Neuron (in vitro differentiated cells): ENCODE measurements around the gene COPB1.

Source experiments
- H2AFZ ChIP-seq: one replicate; pipeline ENCODE4 v1.6.1; 2013; ENCODE audit warnings: low read depth, mild to moderate bottlenecking, inconsistent platforms, low read length, moderate library complexity
- H3K27me3 ChIP-seq: one replicate; pipeline ENCODE4 v1.6.1; 2013; ENCODE audit warnings: low read length; ENCODE audit not compliant: insufficient read depth
- H3K36me3 ChIP-seq: one replicate; pipeline ENCODE4 v1.6.1; 2013; ENCODE audit warnings: low read length; ENCODE audit not compliant: insufficient read depth
- H3K4me1 ChIP-seq: one replicate; pipeline ENCODE4 v1.6.1; 2013; ENCODE audit warnings: low read length; ENCODE audit not compliant: insufficient read depth
- H3K4me3 ChIP-seq: 2 replicates; pipeline ENCODE4 v1.5.1; 2013; ENCODE audit warnings: mild to moderate bottlenecking, low read length, moderate library complexity
- H3K9me3 ChIP-seq: one replicate; pipeline ENCODE4 v1.6.1; 2013; ENCODE audit warnings: low read length

The COPB1 gene, protein sequence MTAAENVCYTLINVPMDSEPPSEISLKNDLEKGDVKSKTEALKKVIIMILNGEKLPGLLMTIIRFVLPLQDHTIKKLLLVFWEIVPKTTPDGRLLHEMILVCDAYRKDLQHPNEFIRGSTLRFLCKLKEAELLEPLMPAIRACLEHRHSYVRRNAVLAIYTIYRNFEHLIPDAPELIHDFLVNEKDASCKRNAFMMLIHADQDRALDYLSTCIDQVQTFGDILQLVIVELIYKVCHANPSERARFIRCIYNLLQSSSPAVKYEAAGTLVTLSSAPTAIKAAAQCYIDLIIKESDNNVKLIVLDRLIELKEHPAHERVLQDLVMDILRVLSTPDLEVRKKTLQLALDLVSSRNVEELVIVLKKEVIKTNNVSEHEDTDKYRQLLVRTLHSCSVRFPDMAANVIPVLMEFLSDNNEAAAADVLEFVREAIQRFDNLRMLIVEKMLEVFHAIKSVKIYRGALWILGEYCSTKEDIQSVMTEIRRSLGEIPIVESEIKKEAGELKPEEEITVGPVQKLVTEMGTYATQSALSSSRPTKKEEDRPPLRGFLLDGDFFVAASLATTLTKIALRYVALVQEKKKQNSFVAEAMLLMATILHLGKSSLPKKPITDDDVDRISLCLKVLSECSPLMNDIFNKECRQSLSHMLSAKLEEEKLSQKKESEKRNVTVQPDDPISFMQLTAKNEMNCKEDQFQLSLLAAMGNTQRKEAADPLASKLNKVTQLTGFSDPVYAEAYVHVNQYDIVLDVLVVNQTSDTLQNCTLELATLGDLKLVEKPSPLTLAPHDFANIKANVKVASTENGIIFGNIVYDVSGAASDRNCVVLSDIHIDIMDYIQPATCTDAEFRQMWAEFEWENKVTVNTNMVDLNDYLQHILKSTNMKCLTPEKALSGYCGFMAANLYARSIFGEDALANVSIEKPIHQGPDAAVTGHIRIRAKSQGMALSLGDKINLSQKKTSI

GRCh38 chr11:14499560-14500180 lies at the start of gene COPB1:
Gene COPB1 (minus strand): TSS chr11:14499811. CDS start chr11:14498928, 883 bp downstream.
- Histone ChIP-seq H3K27me3 (no peaks in the 10 kb centered on the region), H3K36me3 (peaks cover 42% of the 10 kb centered on the region), H3K9me3 (peaks cover 2% of the 10 kb centered on the region), H3K4me1 (peaks cover 5% of the 10 kb centered on the region), H3K4me3 (peak within 1 kb of the TSS; percentile 82), H2AFZ (peak within 1 kb of the TSS; percentile 79)

DNA sequence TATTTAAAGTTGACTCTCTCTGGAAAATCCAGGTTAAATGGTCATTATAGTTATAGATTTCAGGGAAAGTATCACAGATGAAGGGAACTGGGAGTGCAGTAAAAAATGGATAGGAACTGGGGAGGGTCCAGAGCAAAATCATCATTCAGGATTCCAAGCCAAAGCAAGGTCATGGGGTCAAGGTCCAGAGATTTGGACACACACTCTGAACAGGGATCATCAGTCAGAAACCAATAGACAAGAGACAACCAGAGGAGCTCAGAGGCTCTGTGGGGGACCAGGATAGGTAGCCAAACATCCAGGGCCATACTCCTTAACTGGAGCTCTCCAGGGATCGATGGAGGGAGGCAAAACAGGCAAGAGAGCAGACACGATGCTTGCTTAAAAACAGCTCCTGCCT lies 47.8 kb upstream of the COPB1 start:
- Histone ChIP-seq H3K36me3 (no peaks in the 10 kb centered on the region), H3K27me3 (no peaks in the 10 kb centered on the region), H3K4me1 (peaks cover 2% of the 10 kb centered on the region), H2AFZ (no peak overlapping the region), H3K4me3 (no peak overlapping the region), H3K9me3 (no peaks in the 10 kb centered on the region)

DNA sequence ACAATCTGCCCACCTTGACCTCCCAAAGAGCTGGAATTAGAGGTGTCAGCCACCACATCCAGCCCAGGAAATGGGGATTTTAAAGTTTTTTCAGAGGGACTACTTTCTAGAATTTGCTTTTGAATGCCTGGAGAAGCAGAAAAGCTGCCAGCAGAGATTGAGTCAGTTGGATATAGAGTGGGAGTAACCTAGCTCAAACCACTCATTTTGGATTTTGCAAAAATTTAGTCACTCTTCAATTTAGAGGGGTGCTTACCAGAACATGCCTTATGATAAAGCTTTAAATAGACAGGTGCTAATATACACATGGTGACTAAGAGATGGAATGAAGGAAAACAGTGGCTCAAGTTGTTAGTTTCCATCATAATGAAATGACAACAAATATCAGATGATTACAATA lies 47.1 kb upstream of the COPB1 start:
- Histone ChIP-seq H2AFZ (no peak overlapping the region), H3K9me3 (no peaks in the 10 kb centered on the region)

DNA sequence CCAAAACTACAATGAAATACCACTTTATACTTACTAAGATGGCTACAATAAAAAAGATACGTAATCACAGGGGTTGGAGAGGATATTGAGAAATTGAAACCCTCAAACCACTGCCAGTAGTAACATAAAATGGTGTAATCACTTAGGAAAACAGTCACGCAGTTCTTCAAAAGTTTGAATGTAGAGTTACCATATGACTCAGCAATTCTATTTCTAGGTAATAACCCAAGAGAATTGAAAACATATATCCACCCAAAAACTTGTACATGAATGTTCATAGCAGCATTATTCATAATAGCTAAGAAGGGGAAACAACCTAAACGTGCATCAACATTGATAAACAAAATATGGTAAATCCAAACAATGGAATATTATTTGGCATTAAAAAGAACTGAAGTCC lies 45.0 kb upstream of the COPB1 start:
- H3K27me3 ChIP-seq, result no peaks in the 10 kb centered on the region
- H3K4me3 ChIP-seq, result no peak overlapping the region
- no peaks in the 10 kb centered on the region for H3K9me3 ChIP-seq
- H2AFZ ChIP-seq, result no peak overlapping the region
- peaks cover 6% of the 10 kb centered on the region for H3K4me1 ChIP-seq
- no peaks in the 10 kb centered on the region for H3K36me3 ChIP-seq

More for the DNA sequence above, 47.1 kb upstream of the COPB1 start:
- H3K27me3 ChIP-seq, result no peaks in the 10 kb centered on the region
- H3K36me3 ChIP-seq, result no peaks in the 10 kb centered on the region
- peaks cover 6% of the 10 kb centered on the region for H3K4me1 ChIP-seq
- no peak overlapping the region for H3K4me3 ChIP-seq

- no peak overlapping the region for H2AFZ ChIP-seq
Measured at GRCh38 chr11:14543260-14543659, 43.6 kb upstream of the COPB1 start.

GRCh38 chr11:14542324-14542723 lies 42.7 kb upstream of the COPB1 start:
- no peak overlapping the region for H2AFZ ChIP-seq
- no peaks in the 10 kb centered on the region for H3K36me3 ChIP-seq
- H3K27me3 ChIP-seq, result no peaks in the 10 kb centered on the region
- no peak overlapping the region for H3K4me3 ChIP-seq
- no peaks in the 10 kb centered on the region for H3K9me3 ChIP-seq
- H3K4me1 ChIP-seq, result peaks cover 6% of the 10 kb centered on the region

More at GRCh38 chr11:14543260-14543659, 43.6 kb upstream of the COPB1 start:
- Histone ChIP-seq H3K9me3 (no peaks in the 10 kb centered on the region), H3K4me1 (peaks cover 6% of the 10 kb centered on the region), H3K36me3 (no peaks in the 10 kb centered on the region), H3K4me3 (no peak overlapping the region), H3K27me3 (no peaks in the 10 kb centered on the region)

- no peaks in the 10 kb centered on the region for H3K9me3 ChIP-seq
- H3K36me3 ChIP-seq, result no peaks in the 10 kb centered on the region
- H3K4me1 ChIP-seq, result peaks cover 6% of the 10 kb centered on the region
- H2AFZ ChIP-seq, result no peak overlapping the region
- no peak overlapping the region for H3K4me3 ChIP-seq
- no peaks in the 10 kb centered on the region for H3K27me3 ChIP-seq
Measured at GRCh38 chr11:14541192-14541947, 41.8 kb upstream of the COPB1 start.

- Histone ChIP-seq H3K4me3 (no peak overlapping the region), H2AFZ (no peak overlapping the region), H3K27me3 (no peaks in the 10 kb centered on the region), H3K36me3 (no peaks in the 10 kb centered on the region), H3K9me3 (no peaks in the 10 kb centered on the region), H3K4me1 (peaks cover 6% of the 10 kb centered on the region)
Measured at GRCh38 chr11:14539982-14540421, 40.4 kb upstream of the COPB1 start.

- no peak overlapping the region for H2AFZ ChIP-seq
- no peaks in the 10 kb centered on the region for H3K27me3 ChIP-seq
- no peaks in the 10 kb centered on the region for H3K36me3 ChIP-seq
- no peaks in the 10 kb centered on the region for H3K9me3 ChIP-seq
- H3K4me3 ChIP-seq, result no peak overlapping the region
- H3K4me1 ChIP-seq, result peaks cover 6% of the 10 kb centered on the region
Measured at GRCh38 chr11:14538926-14539554, 39.4 kb upstream of the COPB1 start.

DNA sequence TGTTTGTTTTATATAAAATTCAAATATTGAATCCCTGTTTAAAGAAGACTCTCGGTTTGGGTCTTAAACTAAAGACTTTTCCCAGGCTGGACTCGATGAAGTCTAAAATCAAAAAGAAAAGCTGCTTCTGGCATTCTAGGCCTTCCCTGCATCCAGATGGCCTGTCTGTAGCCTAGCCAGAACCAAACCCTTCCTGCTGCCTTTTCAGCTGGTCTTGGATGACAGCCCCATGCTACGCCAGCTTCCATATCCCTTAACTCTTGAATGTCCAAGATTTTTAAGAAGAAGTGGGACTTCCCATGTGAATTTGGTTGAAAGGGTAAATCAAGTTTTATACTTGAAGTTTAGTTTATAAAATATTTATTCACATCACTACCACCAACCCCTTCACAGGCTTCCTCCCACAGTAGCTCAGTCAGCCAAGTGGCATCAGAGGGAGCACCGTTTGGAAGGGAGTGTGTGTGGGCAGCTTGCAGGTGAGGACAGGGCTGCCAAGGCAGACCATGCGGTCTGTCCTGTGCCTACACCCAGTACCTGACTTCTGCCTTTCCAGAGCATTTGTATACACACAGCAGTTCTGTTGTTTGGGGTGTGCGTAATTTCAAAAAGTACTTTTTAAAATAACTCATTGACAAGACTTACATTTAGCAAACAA lies 38.8 kb upstream of the COPB1 start:
- no peaks in the 10 kb centered on the region for H3K9me3 ChIP-seq
- H3K4me3 ChIP-seq, result no peak overlapping the region
- H3K4me1 ChIP-seq, result peaks cover 6% of the 10 kb centered on the region
- no peak overlapping the region for H2AFZ ChIP-seq
- H3K27me3 ChIP-seq, result no peaks in the 10 kb centered on the region
- no peaks in the 10 kb centered on the region for H3K36me3 ChIP-seq

DNA sequence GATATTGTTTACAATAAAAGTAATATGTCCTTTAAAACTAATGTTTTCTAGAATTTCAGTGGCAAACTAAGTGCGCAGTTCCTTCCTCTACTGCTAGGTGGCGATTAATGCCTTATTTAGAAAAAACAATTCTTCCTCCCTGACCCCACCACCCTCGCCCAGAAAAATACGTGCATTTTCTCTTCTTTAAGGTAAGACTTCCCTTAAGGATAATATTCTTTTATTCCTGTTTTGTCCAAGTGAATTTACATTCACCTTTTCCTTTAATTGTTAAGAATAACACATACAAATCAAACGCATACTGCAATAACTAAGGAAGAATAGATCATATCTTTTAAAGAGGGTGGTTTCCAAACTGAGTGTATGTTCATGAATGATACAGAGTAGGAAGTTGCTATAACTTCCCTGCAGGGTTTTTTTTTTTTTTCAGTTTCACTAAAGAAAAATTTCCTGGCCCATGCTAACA lies 37.6 kb upstream of the COPB1 start:
- H3K4me1 ChIP-seq, result peaks cover 2% of the 10 kb centered on the region
- no peak overlapping the region for H2AFZ ChIP-seq
- H3K36me3 ChIP-seq, result no peaks in the 10 kb centered on the region
- no peak overlapping the region for H3K4me3 ChIP-seq
- no peaks in the 10 kb centered on the region for H3K27me3 ChIP-seq
- H3K9me3 ChIP-seq, result no peaks in the 10 kb centered on the region
